Activated CD8-positive, alpha-beta T cell treated with anti-CD3 and anti-CD28 coated beads for 36 hours (primary cell): ENCODE results near the gene ARIH2. TPM values are rescaled to one million over a fixed set of nuclear protein-coding genes. Genes with fewer than 3 reads are reported as not detected.

Source experiments
- ATAC-seq: fragments of 200-7000 bp; cut with Tn5 transposase; one replicate; pipeline ENCODE4 v1.10.0; 2021; ENCODE audit warnings: mild to moderate bottlenecking, moderate library complexity
- CTCF ChIA-PET: fragments of 350-600 bp; sonication (Branson Sonifier 250); formaldehyde crosslinking; loops from one replicate; lab custom pipeline; 2021; ENCODE audit warnings: antibody characterized with exemption; lab: Charles Lee
- POLR2A ChIA-PET: fragments of 350-600 bp; sonication (Branson Sonifier 250); formaldehyde crosslinking; loops from one replicate; lab custom pipeline; 2021; ENCODE audit warnings: antibody characterized with exemption; lab: Charles Lee
- DNase-seq: peaks from one replicate; pipeline ENCODE4 v3.0.0-alpha.2; 2020
- H3K27ac Mint-ChIP-seq: one replicate; pipeline ENCODE4 v1.8.0; 2021; ENCODE audit warnings: mild to moderate bottlenecking, mixed read lengths
- H3K27me3 Mint-ChIP-seq: one replicate; pipeline ENCODE4 v1.8.0; 2021; ENCODE audit warnings: mixed read lengths
- H3K36me3 Mint-ChIP-seq: one replicate; pipeline ENCODE4 v1.8.0; 2021; ENCODE audit warnings: low read depth, mixed read lengths
- H3K4me1 Mint-ChIP-seq: one replicate; pipeline ENCODE4 v1.8.0; 2021; ENCODE audit warnings: low read depth, mixed read lengths
- H3K4me3 Mint-ChIP-seq: one replicate; pipeline ENCODE4 v1.8.0; 2021; ENCODE audit warnings: mild to moderate bottlenecking, moderate library complexity, mixed read lengths
- H3K9me3 Mint-ChIP-seq: one replicate; pipeline ENCODE4 v1.8.0; 2021; ENCODE audit warnings: mixed read lengths
- intact Hi-C: fragments of 100-400 bp; cut with micrococcal nuclease; formaldehyde crosslinking; loops from one replicate; pipeline ENCODE4 v1.10.0; 2022
- total RNA-seq, 2 experiments: library from RNA; stranded (reverse); gene quantifications; one replicate each; pipeline ENCODE4 v1.2.3, GENCODE V29; 2021
- TF ChIP-seq, protein P1 (sequence below): fragments of 200-600 bp; IDR thresholded peaks from one replicate; pipeline ENCODE4 v1.8.0; 2022; ENCODE audit warnings: antibody characterized with exemption, mild to moderate bottlenecking

ARIH2 gene
- total RNA-seq, 2 experiments from 2014 or later = 98.2 to 115 TPM

DNA sequence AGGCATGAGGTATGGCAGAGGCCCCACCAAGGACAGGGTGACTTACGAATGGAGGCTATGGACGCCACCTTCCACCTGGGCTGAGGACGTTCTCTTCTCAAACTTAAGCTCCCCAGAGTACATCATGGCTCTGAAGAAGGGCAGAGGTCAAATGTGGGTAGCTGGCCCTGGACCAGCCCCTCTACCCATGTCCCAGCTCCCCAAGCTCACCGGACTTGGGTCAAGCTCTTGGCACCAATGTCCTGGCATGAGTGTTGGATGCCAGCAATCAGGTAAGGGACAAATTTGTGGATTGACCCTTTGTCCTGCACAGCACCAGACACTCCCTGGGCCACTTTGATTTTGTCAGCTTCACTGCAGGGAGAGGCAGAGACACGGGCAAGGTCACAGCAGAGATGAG, 105.8 kb downstream of the ARIH2 start:
- H3K4me1 Mint-ChIP-seq = peaks cover 60% of the 10 kb centered on the region
- TF ChIP-seq, protein P1, sequence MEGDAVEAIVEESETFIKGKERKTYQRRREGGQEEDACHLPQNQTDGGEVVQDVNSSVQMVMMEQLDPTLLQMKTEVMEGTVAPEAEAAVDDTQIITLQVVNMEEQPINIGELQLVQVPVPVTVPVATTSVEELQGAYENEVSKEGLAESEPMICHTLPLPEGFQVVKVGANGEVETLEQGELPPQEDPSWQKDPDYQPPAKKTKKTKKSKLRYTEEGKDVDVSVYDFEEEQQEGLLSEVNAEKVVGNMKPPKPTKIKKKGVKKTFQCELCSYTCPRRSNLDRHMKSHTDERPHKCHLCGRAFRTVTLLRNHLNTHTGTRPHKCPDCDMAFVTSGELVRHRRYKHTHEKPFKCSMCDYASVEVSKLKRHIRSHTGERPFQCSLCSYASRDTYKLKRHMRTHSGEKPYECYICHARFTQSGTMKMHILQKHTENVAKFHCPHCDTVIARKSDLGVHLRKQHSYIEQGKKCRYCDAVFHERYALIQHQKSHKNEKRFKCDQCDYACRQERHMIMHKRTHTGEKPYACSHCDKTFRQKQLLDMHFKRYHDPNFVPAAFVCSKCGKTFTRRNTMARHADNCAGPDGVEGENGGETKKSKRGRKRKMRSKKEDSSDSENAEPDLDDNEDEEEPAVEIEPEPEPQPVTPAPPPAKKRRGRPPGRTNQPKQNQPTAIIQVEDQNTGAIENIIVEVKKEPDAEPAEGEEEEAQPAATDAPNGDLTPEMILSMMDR = no peak
- no peaks in the 10 kb centered on the region for H3K27me3 Mint-ChIP-seq

DNA sequence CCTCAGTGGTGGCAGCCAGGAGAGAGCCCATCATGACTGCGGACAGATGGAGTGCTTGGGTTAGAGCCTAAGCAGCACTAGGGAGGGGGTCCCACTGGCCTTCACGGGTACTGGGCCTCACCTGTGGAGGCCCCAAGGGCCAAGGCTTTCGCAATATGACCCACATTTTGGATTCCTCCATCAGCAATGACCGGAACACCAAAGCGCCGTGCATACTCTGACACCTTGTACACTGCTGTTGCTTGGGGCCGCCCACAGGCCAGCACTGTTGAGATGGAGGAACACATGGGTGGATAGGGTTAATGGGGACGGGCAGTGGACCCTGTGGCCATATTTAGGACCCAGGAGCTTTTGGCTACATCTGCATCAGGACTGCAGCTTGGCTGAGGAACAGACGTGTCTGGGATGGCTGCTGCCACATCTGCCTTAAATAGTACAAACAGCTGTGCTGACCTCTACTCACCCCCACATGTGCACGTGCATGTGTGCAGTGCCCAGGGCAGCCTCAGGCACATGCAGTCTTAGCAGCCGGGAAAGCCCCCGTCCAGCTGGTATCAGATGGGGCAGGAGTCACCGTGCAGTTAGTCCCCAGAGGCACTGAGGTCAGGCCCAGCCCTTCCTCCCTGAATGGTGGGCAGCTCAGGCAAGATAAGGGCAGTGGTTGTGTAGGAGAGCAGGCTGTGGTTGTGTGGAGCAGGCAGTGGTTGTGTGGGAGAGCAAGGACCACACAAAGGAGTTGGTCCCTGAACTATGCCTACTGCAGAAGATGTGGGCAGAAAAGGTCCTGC, 106.6 kb downstream of the ARIH2 start:
- H3K9me3 Mint-ChIP-seq = no peaks in the 10 kb centered on the region
- POLR2A ChIA-PET = interaction anchor here (1.3 to 12.0 kb wide), 5 partner anchors 11 to 74 kb away, joined by 3 to 200 read pairs (median 14); partner anchors contain the start of genes P4HTM, QRICH1 and WDR6
- intact Hi-C loops = loop anchor here (5.0 kb wide), 1 partner anchor 67 kb away; the partner anchor contains the start of gene QRICH1
- peak overlapping the region; percentile 71 for H3K27ac Mint-ChIP-seq
- DNase-seq (no peak), ATAC-seq (no peak)
- CTCF ChIA-PET = interaction anchor here (5.9 kb wide), 1 partner anchor 69 kb away, joined by 37 read pairs; the partner anchor contains the start of gene QRICH1
- TF ChIP-seq, protein P1 = no peak
- peaks cover 54% of the 10 kb centered on the region for H3K4me1 Mint-ChIP-seq
- no peaks in the 10 kb centered on the region for H3K27me3 Mint-ChIP-seq
- peaks cover 73% of the 10 kb centered on the region for H3K36me3 Mint-ChIP-seq
- H3K4me3 Mint-ChIP-seq = peak overlapping the region; percentile 2

More for the DNA sequence above, 105.8 kb downstream of the ARIH2 start:
- ChIA-PET POLR2A (interaction anchor here (1.3 to 12.0 kb wide), 4 partner anchors 10 to 75 kb away, joined by 3 to 200 read pairs (median 50); partner anchors contain the start of genes QRICH1 and WDR6), CTCF (interaction anchor here (0.9 to 5.9 kb wide), 4 partner anchors 10 to 69 kb away, joined by 3 to 64 read pairs (median 20); partner anchors contain the start of genes P4HTM, QRICH1 and WDR6)
- Mint-ChIP-seq H3K9me3 (no peaks in the 10 kb centered on the region), H3K36me3 (peaks cover 75% of the 10 kb centered on the region), H3K4me3 (peak overlapping the region; percentile 87), H3K27ac (peak overlapping the region; percentile 36)
- DNase-seq (no peak), ATAC-seq (no peak)
- intact Hi-C loops = loop anchor here (5.0 kb wide), 1 partner anchor 37 kb away; no protein-coding TSS in a partner anchor

DNA sequence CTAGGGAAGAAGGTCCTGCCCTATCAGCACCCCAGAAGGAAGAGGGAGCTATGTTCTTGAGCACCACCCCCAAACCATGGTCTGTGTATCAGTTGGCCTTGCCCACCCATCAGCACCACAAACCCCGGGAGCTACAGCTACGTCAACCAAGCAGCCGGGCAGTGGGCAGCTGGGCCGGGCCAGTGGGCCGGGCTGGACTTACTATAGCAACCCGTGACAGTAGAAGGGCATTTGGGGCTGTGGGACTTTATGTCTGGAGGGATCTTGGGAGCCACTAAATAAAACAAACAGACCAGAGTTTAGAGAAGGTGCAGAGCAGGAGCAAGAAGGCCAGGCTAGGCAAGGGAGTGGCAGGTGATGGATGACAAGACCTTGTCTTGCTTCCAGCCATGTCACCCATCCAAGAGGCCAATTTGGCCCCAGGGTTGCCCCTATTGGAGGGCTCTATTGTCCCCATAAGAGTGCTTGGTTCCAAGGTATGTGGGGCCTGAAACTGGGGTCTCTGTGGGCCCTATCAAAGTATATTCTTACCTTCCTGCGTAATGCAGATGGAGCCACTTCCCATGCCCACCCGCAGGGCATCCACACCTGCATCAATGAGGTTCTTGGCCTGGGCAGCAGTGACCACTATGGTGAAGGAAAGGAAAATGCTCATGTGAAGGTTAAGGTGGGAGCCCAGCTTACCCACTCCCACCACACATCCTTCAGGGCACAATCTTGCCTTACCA, 107.3 kb downstream of the ARIH2 start:
- no peak for ATAC-seq
- peaks cover 67% of the 10 kb centered on the region for H3K36me3 Mint-ChIP-seq
- TF ChIP-seq, protein P1 = no peak
- no peak for DNase-seq
- H3K9me3 Mint-ChIP-seq = no peaks in the 10 kb centered on the region
- ChIA-PET POLR2A (interaction anchor here (0.8 to 12.0 kb wide), 6 partner anchors 12 to 319 kb away, joined by 3 to 200 read pairs (median 12); partner anchors contain the start of genes P4HTM, QRICH1 and WDR6), CTCF (interaction anchor here (0.6 to 0.9 kb wide), 3 partner anchors 9 to 145 kb away, joined by 3 to 4 read pairs (median 3); partner anchors contain the start of gene KLHDC8B)
- peak overlapping the region; percentile 71 for H3K27ac Mint-ChIP-seq
- intact Hi-C loops = loop anchor here (5.0 kb wide), 1 partner anchor 66 kb away; the partner anchor contains the start of gene QRICH1
- no peaks in the 10 kb centered on the region for H3K27me3 Mint-ChIP-seq
- peaks cover 53% of the 10 kb centered on the region for H3K4me1 Mint-ChIP-seq
- H3K4me3 Mint-ChIP-seq = no peak overlapping the region

DNA sequence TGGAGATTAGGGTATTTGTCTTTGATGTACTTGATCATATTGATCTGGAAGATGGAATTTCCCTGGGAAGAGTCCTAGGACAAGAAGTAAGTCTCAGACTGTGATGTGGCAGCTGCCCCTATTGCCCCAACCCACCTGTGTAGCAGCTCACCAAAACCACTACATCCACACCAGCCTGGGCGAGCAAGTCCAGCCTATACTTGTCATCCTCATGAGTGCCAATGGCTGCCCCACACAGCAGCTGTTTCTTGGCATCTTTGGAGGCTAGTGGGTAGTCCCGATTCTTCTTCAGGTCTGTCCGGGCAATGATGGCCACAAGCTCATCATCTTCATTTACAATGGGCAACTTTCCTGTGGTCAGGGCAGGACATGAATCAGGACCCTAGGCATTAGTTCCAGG, 107.9 kb downstream of the ARIH2 start:
- intact Hi-C loops = loop anchor here (5.0 kb wide), 1 partner anchor 66 kb away; the partner anchor contains the start of gene QRICH1
- TF ChIP-seq, protein P1 = no peak
- peaks cover 69% of the 10 kb centered on the region for H3K36me3 Mint-ChIP-seq
- H3K4me3 Mint-ChIP-seq = no peak overlapping the region
- no peaks in the 10 kb centered on the region for H3K9me3 Mint-ChIP-seq
- no peak for DNase-seq
- H3K4me1 Mint-ChIP-seq = peaks cover 53% of the 10 kb centered on the region
- H3K27me3 Mint-ChIP-seq = no peaks in the 10 kb centered on the region
- ChIA-PET POLR2A (interaction anchor here (0.7 to 12.0 kb wide), 7 partner anchors 12 to 319 kb away, joined by 3 to 200 read pairs (median 10); partner anchors contain the start of genes P4HTM, QRICH1 and WDR6), CTCF (interaction anchor here (0.6 to 0.9 kb wide), 3 partner anchors 9 to 145 kb away, joined by 3 to 4 read pairs (median 3); partner anchors contain the start of gene KLHDC8B)
- peak overlapping the region; percentile 92 for H3K27ac Mint-ChIP-seq
- no peak for ATAC-seq
